IMR-90 (cell line): ENCODE measurements around the gene MYH16. TPM values are rescaled to one million over a fixed set of nuclear protein-coding genes. Genes with fewer than 3 reads are reported as not detected.

Experiments
- ATAC-seq: fragments of 200-7000 bp; cut with Tn5 transposase; 2 replicates; pipeline ENCODE4 v1.9.1; 2020; ENCODE audit warnings: low read depth, mild to moderate bottlenecking, moderate library complexity
- BruUV-seq: library from RNA; stranded (reverse); fragments of 400-500 nt; replicated peaks from 2 replicates; lab custom pipeline; 2021; lab: Mats Ljungman, UMichigan
- CTCF ChIA-PET: fragments of 300-600 bp; formaldehyde crosslinking; extraction: SDS; loops from one replicate; lab custom pipeline; 2021; ENCODE audit warnings: antibody characterized with exemption; lab: Yijun Ruan, JAX
- POLR2A ChIA-PET: fragments of 300-600 bp; sonication (Branson Sonifier 250); formaldehyde crosslinking; loops from one replicate; lab custom pipeline; 2022; ENCODE audit warnings: antibody characterized with exemption; ENCODE audit not compliant: unreplicated experiment; lab: Charles Lee
- DNase-seq: peaks from one replicate; pipeline ENCODE4 v3.0.0; 2013
- H2AFZ ChIP-seq: replicated peaks from 2 replicates; pipeline ENCODE3; 2013; ENCODE audit warnings: low read length, mild to moderate bottlenecking; ENCODE audit not compliant: poor library complexity
- H2AK5ac ChIP-seq: 2 replicates; pipeline ENCODE4 v1.6.1; 2013; ENCODE audit warnings: low read depth, low read length, inconsistent platforms
- H2AK9ac ChIP-seq: replicated peaks from 2 replicates; pipeline ENCODE3; 2013; ENCODE audit warnings: mild to moderate bottlenecking, low read depth, low read length, moderate library complexity; ENCODE audit not compliant: poor library complexity
- H2BK120ac ChIP-seq: 2 replicates; pipeline ENCODE4 v1.6.1; 2013; ENCODE audit warnings: low read depth, low read length, inconsistent platforms
- H2BK15ac ChIP-seq: 3 replicates; pipeline ENCODE4 v1.6.1; 2013; ENCODE audit warnings: low read depth, low read length, inconsistent platforms
- H2BK20ac ChIP-seq: 2 replicates; pipeline ENCODE4 v1.6.1; 2013; ENCODE audit warnings: low read depth, mild to moderate bottlenecking, inconsistent platforms, low read length, moderate library complexity
- H2BK5ac ChIP-seq: 2 replicates; pipeline ENCODE4 v1.6.1; 2013; ENCODE audit warnings: mild to moderate bottlenecking, low read depth, low read length, inconsistent platforms; ENCODE audit not compliant: poor library complexity, severe bottlenecking
- H3K14ac ChIP-seq: replicated peaks from 2 replicates; pipeline ENCODE4 v1.6.1; 2013; ENCODE audit warnings: low read depth, low read length, inconsistent platforms
- H3K18ac ChIP-seq: 2 replicates; pipeline ENCODE4 v1.6.1; 2013; ENCODE audit warnings: low read depth, low read length, control low read depth
- H3K23ac ChIP-seq: 2 replicates; pipeline ENCODE4 v1.6.1; 2013; ENCODE audit warnings: low read depth, low read length, inconsistent platforms
- H3K27ac ChIP-seq: 2 replicates; pipeline ENCODE4 v1.5.1; 2013; ENCODE audit warnings: mild to moderate bottlenecking, control low read depth, low read length; ENCODE audit not compliant: insufficient read depth
- H3K27me3 ChIP-seq: 2 replicates; pipeline ENCODE4 v1.6.1; 2013; ENCODE audit warnings: low read length; ENCODE audit not compliant: control insufficient read depth, insufficient read depth
- H3K36me3 ChIP-seq: 2 replicates; pipeline ENCODE4 v1.6.1; 2013; ENCODE audit warnings: low read length, mixed read lengths; ENCODE audit not compliant: control insufficient read depth, insufficient read depth
- H3K4ac ChIP-seq: 2 replicates; pipeline ENCODE4 v1.6.1; 2013; ENCODE audit warnings: low read depth, low read length, inconsistent platforms
- H3K4me1 ChIP-seq: 2 replicates; pipeline ENCODE4 v1.6.1; 2013; ENCODE audit warnings: low read length, mixed read lengths; ENCODE audit not compliant: control insufficient read depth, insufficient read depth
- H3K4me2 ChIP-seq: 2 replicates; pipeline ENCODE4 v1.6.1; 2013; ENCODE audit warnings: low read depth, mild to moderate bottlenecking, control low read depth, low read length, moderate library complexity
- H3K4me3 ChIP-seq: 2 replicates; pipeline ENCODE4 v1.5.1; 2013; ENCODE audit warnings: low read depth, mild to moderate bottlenecking, control low read depth, low read length, moderate library complexity; ENCODE audit not compliant: insufficient read depth
- H3K56ac ChIP-seq: 2 replicates; pipeline ENCODE4 v1.6.1; 2013; ENCODE audit warnings: low read length, inconsistent platforms; ENCODE audit not compliant: insufficient read depth; ENCODE audit errors: extremely low read depth
- H3K79me1 ChIP-seq, 2 experiments: 2 replicates each; pipeline ENCODE4 v1.6.1; 2013; ENCODE audit warnings: low read length in 2 of 2, inconsistent platforms in 1 of 2, low read depth in 1 of 2
- H3K9ac ChIP-seq: 2 replicates; pipeline ENCODE4 v1.6.1; 2013; ENCODE audit warnings: low read depth, low read length, control low read depth
- H3K9me1 ChIP-seq: 2 replicates; pipeline ENCODE4 v1.6.1; 2013; ENCODE audit warnings: low read length, inconsistent platforms; ENCODE audit not compliant: insufficient read depth
- H3K9me3 ChIP-seq: 2 replicates; pipeline ENCODE4 v1.6.1; 2013; ENCODE audit warnings: low read length; ENCODE audit not compliant: control insufficient read depth, insufficient read depth
- H4K20me1 ChIP-seq: 2 replicates; pipeline ENCODE4 v1.6.1; 2013; ENCODE audit warnings: low read length, inconsistent platforms; ENCODE audit not compliant: insufficient read depth
- H4K5ac ChIP-seq: 2 replicates; pipeline ENCODE4 v1.6.1; 2013; ENCODE audit warnings: mild to moderate bottlenecking, low read depth, low read length, control low read depth
- H4K8ac ChIP-seq, 2 experiments: 2 replicates each; pipeline ENCODE4 v1.6.1; 2013; ENCODE audit warnings: low read depth in 2 of 2, low read length in 2 of 2, control low read depth in 1 of 2, inconsistent platforms in 1 of 2
- H4K91ac ChIP-seq: 2 replicates; pipeline ENCODE4 v1.6.1; 2013; ENCODE audit warnings: low read depth, low read length, inconsistent platforms; ENCODE audit not compliant: insufficient read depth
- FOS ChIP-seq: fragments of 150-350 bp; IDR thresholded peaks from 2 replicates; pipeline ENCODE4 v1.6.1; 2016; ENCODE audit warnings: low read depth, low read length
- MAZ ChIP-seq: IDR thresholded peaks from 2 replicates; pipeline ENCODE4 v1.6.1; 2012; ENCODE audit warnings: low read depth, mild to moderate bottlenecking, low read length, improper control_type of control experiment, moderate library complexity, borderline replicate concordance
- MXI1 ChIP-seq: IDR thresholded peaks from 2 replicates; pipeline ENCODE4 v1.6.1; 2012; ENCODE audit warnings: low read depth, mild to moderate bottlenecking, low read length, moderate library complexity, borderline replicate concordance
- NFE2L2 ChIP-seq: fragments of 150-350 bp; IDR thresholded peaks from 2 replicates; pipeline ENCODE4 v1.6.1; 2016; ENCODE audit warnings: low read depth, mild to moderate bottlenecking, low read length
- RAD21 ChIP-seq: IDR thresholded peaks from 2 replicates; pipeline ENCODE4 v1.6.1; 2012; ENCODE audit warnings: low read length, improper control_type of control experiment
- RCOR1 ChIP-seq: IDR thresholded peaks from 2 replicates; pipeline ENCODE4 v1.6.1; 2012; ENCODE audit warnings: mild to moderate bottlenecking, low read length, improper control_type of control experiment; ENCODE audit not compliant: insufficient replicate concordance
- WGBS, 2 experiments: methylation state at CpG; one replicate each; pipeline versions ENCODE4 v1.1.5 to v1.1.7; 2013; ENCODE audit warnings: missing lambda C conversion rate in 2 of 2; ENCODE audit not compliant: insufficient read length in 1 of 2; ENCODE audit errors: extremely low coverage in 2 of 2; 5-methylcytosine and 5-hydroxymethylcytosine counted together
- dilution Hi-C: fragments of 300-500 bp; cut with HindIII; formaldehyde crosslinking; loops from one replicate; pipeline ENCODE4 v1.14.3; 2018; ENCODE audit warnings: low sequenced_read_pairs; ENCODE audit not compliant: unreplicated experiment
- in situ Hi-C: fragments of 300-500 bp; cut with MboI; formaldehyde crosslinking; loops from 3 replicates; pipeline ENCODE4 v1.14.3; 2019; ENCODE audit warnings: low sequenced_read_pairs, inconsistent platforms, mixed read lengths
- intact Hi-C: fragments of 100-400 bp; cut with micrococcal nuclease; formaldehyde crosslinking; loops from 2 replicates; pipeline ENCODE4 v1.10.0; 2022
- polyA plus RNA-seq, 3 experiments: library from polyadenylated mRNA; depleted of rRNA; stranded (reverse); fragments of >200 nt; gene quantifications; 2 replicates each; pipeline ENCODE4 v1.2.3, GENCODE V29; 2012; ENCODE audit warnings: low replicate concordance in 1 of 3
- total RNA-seq: library from RNA; depleted of rRNA; stranded (reverse); fragments of >200 nt; gene quantifications from 2 replicates; pipeline ENCODE4 v1.2.3, GENCODE V29; 2012
- TF ChIP-seq, protein P1 (sequence below): fragments of 150-350 bp; IDR thresholded peaks from 2 replicates; pipeline ENCODE4 v1.6.1; 2016; ENCODE audit warnings: low read depth, mild to moderate bottlenecking, low read length, moderate library complexity, borderline replicate concordance
- TF ChIP-seq, protein P2 (sequence below): conservative IDR thresholded peaks from 2 replicates; pipeline ENCODE4 v1.5.1; 2012; ENCODE audit warnings: mild to moderate bottlenecking, low read depth, low read length, improper control_type of control experiment

The MYH16 gene
- total and polyA plus RNA-seq, 2 of the 4 experiments (the other 2 are of a cell fraction): 0.09 to 0.18 TPM

DNA sequence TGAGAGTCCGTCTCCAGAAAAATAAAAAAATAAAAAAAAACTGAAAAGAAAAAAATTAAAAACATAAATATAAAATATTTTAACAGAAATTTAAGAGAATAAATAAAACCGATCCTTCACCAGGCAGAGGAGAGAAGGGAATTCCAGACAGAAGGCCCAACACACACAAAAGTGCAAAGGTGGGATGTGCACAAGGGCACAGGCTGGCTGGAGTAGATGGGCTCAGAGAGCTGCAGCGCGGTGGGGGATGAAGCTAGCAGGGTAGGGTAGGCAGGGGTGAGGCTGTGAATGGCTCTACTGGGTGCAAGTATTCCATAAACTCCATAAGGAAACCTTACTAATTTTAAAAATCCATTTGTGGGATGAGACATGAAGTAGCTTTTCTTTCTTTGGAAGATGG lies 37.4 kb downstream of the MYH16 start:
- Histone ChIP-seq H3K4ac (no peak overlapping the region), H4K5ac (no peak overlapping the region), H2BK5ac (no peak overlapping the region), H2AFZ (no peak overlapping the region), H3K9me3 (peaks cover 7% of the 10 kb centered on the region), H3K18ac (no peak overlapping the region), H4K20me1 (no peaks in the 10 kb centered on the region), H3K27ac (no peak overlapping the region), H4K91ac (no peak overlapping the region), H2AK5ac (no peak overlapping the region), H2BK120ac (no peak overlapping the region), H3K27me3 (no peaks in the 10 kb centered on the region), H3K4me3 (no peak overlapping the region), H3K23ac (no peak overlapping the region), H3K79me1 (no peaks in the 10 kb centered on the region), H3K14ac (no peak overlapping the region), H3K4me1 (no peaks in the 10 kb centered on the region), H2BK20ac (no peak overlapping the region), H4K8ac (no peak overlapping the region), H3K56ac (no peak overlapping the region), H3K9me1 (peaks cover 2% of the 10 kb centered on the region; the same call in 1 of the 2 replicates), H2BK15ac (no peak overlapping the region), H2AK9ac (no peak overlapping the region), H3K36me3 (no peaks in the 10 kb centered on the region), H3K4me2 (no peak overlapping the region), H3K9ac (no peak overlapping the region)
- DNase-seq (no peak), ATAC-seq (no peak)
- no CpG with 5 or more reads among the region's 4 CpGs for WGBS, 2 experiments
- in situ Hi-C loops: no loop called here
- dilution Hi-C loops: no loop called here
- POLR2A ChIA-PET: no interaction called here
- no TSS peak for BruUV-seq
- no peak for TF ChIP-seq MXI1
- no peak for TF ChIP-seq NFE2L2
- no peak for TF ChIP-seq RAD21
- no peak for TF ChIP-seq MAZ
- TF ChIP-seq, protein P1, sequence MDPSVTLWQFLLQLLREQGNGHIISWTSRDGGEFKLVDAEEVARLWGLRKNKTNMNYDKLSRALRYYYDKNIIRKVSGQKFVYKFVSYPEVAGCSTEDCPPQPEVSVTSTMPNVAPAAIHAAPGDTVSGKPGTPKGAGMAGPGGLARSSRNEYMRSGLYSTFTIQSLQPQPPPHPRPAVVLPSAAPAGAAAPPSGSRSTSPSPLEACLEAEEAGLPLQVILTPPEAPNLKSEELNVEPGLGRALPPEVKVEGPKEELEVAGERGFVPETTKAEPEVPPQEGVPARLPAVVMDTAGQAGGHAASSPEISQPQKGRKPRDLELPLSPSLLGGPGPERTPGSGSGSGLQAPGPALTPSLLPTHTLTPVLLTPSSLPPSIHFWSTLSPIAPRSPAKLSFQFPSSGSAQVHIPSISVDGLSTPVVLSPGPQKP: no peak
- no peak for TF ChIP-seq RCOR1
- TF ChIP-seq, protein P2, sequence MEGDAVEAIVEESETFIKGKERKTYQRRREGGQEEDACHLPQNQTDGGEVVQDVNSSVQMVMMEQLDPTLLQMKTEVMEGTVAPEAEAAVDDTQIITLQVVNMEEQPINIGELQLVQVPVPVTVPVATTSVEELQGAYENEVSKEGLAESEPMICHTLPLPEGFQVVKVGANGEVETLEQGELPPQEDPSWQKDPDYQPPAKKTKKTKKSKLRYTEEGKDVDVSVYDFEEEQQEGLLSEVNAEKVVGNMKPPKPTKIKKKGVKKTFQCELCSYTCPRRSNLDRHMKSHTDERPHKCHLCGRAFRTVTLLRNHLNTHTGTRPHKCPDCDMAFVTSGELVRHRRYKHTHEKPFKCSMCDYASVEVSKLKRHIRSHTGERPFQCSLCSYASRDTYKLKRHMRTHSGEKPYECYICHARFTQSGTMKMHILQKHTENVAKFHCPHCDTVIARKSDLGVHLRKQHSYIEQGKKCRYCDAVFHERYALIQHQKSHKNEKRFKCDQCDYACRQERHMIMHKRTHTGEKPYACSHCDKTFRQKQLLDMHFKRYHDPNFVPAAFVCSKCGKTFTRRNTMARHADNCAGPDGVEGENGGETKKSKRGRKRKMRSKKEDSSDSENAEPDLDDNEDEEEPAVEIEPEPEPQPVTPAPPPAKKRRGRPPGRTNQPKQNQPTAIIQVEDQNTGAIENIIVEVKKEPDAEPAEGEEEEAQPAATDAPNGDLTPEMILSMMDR: no peak
- no peak for TF ChIP-seq FOS
- CTCF ChIA-PET: interaction anchor here (0.6 to 1.8 kb wide), 2 partner anchors 11 to 270 kb away, joined by 6 read pairs; no protein-coding TSS in a partner anchor
- intact Hi-C loops: no loop called here
